Kidney glomerular epithelial cell (primary cell): ENCODE measurements around the gene SLC25A44.

Experiments used
- DNase-seq: peaks from one replicate; lab custom pipeline; 2025; lab: John Stamatoyannopoulos, UW

The SLC25A44 gene

GRCh38 chr1:156241311-156241811 lies 47.5 kb downstream of the SLC25A44 start:
- no peak for DNase-seq

- no peak for DNase-seq
Observed at GRCh38 chr1:156241926-156242325, 48.0 kb downstream of the SLC25A44 start, which contains the start of gene BGLAP. BGLAP (plus strand) TSS chr1:156242184; CDS start chr1:156242232, 48 bp downstream.

GRCh38 chr1:156242738-156243137 lies 48.8 kb downstream of the SLC25A44 start:
- DNase-seq = no peak

- DNase-seq = no peak
Observed at GRCh38 chr1:156244126-156244525, 50.2 kb downstream of the SLC25A44 start.

GRCh38 chr1:156244712-156245111 lies 50.8 kb downstream of the SLC25A44 start:
- no peak for DNase-seq

GRCh38 chr1:156245451-156246232 lies 51.7 kb downstream of the SLC25A44 start:
- no peak for DNase-seq

- no peak for DNase-seq
Observed at GRCh38 chr1:156246241-156246780, 52.4 kb downstream of the SLC25A44 start.

GRCh38 chr1:156246781-156247459 lies 53.0 kb downstream of the SLC25A44 start:
- DNase-seq = no peak

- DNase-seq = no peak
Observed at GRCh38 chr1:156247460-156248322, 53.8 kb downstream of the SLC25A44 start, which contains the start of gene PAQR6. PAQR6 (minus strand) TSS chr1:156248056; CDS start chr1:156246731, 1,325 bp downstream.

GRCh38 chr1:156248323-156248683 lies 54.4 kb downstream of the SLC25A44 start:
- no peak for DNase-seq

GRCh38 chr1:156249593-156249992 lies 55.7 kb downstream of the SLC25A44 start:
- DNase-seq = no peak

GRCh38 chr1:156251527-156251926 lies 57.6 kb downstream of the SLC25A44 start:
- no peak for DNase-seq

- DNase-seq = no peak
Observed at GRCh38 chr1:156253634-156254033, 59.7 kb downstream of the SLC25A44 start.

GRCh38 chr1:156257711-156258110 lies 63.8 kb downstream of the SLC25A44 start:
- DNase-seq = no peak

- DNase-seq = no peak
Observed at GRCh38 chr1:156258859-156259258, 65.0 kb downstream of the SLC25A44 start.

GRCh38 chr1:156259805-156260204 lies 65.9 kb downstream of the SLC25A44 start:
- no peak for DNase-seq

GRCh38 chr1:156260896-156261295 lies 67.0 kb downstream of the SLC25A44 start:
- DNase-seq = no peak
